K562 (cell line): Measurements from ENCODE around the gene LBR. TPM values are rescaled to one million over a fixed set of nuclear protein-coding genes. Genes with fewer than 3 reads are reported as not detected.

Experiments
- ATAC-seq: fragments of 200-7000 bp; cut with Tn5 transposase; 3 replicates; pipeline ENCODE4 v1.9.1; 2020; ENCODE audit warnings: moderate library complexity
- BruUV-seq: library from RNA; stranded (reverse); fragments of 400-500 nt; replicated peaks from 2 replicates; lab custom pipeline; 2021; lab: Mats Ljungman, UMichigan
- CTCF ChIA-PET: fragments of 300-600 bp; formaldehyde crosslinking; extraction: SDS; loops from one replicate; lab custom pipeline; 2021; ENCODE audit warnings: low intra/inter-chr PET ratio; lab: Yijun Ruan, JAX
- POLR2A ChIA-PET: fragments of 300-600, 350-650 bp; sonication (Branson Sonifier 250); formaldehyde crosslinking; extraction: SDS; loops from one replicate; lab custom pipeline; 2021; ENCODE audit warnings: antibody characterized with exemption, inconsistent platforms; lab: Yijun Ruan, JAX
- DNase-seq, 4 experiments: peaks; one replicate each; pipeline versions ENCODE4 v3.0.0 to v3.0.0-alpha.2; 2011 to 2018; ENCODE audit warnings: low spot score in 3 of 4, mixed read lengths in 3 of 4; ENCODE audit errors: extremely low read depth in 1 of 4
- FAIRE-seq: peaks from 2 replicates; lab custom pipeline; 2011; peaks lifted over from hg19 to GRCh38; lab: Jason Lieb, UNC
- H2AFZ ChIP-seq: 2 replicates; pipeline ENCODE4 v1.6.0; 2011; ENCODE audit warnings: low read depth, low read length, control low read depth, inconsistent platforms
- H3K27ac ChIP-seq: fragments of 200-600 bp; 3 replicates; pipeline ENCODE4 v1.8.0; 2011; ENCODE audit warnings: low read depth, mild to moderate bottlenecking, control low read depth, inconsistent platforms, low read length, moderate library complexity, mixed read lengths; ENCODE audit errors: extremely low read depth
- H3K27me3 ChIP-seq, 2 experiments: fragments of 300-600 bp in 1 of 2; 2 replicates in 1 of 2; 3 replicates in 1 of 2; pipeline versions ENCODE4 v1.6.0 to v1.8.0; 2011; ENCODE audit warnings: inconsistent platforms in 2 of 2, low read length in 2 of 2, mild to moderate bottlenecking in 1 of 2, mixed read lengths in 1 of 2, moderate library complexity in 1 of 2; ENCODE audit not compliant: control insufficient read depth in 2 of 2, insufficient read depth in 2 of 2
- H3K36me3 ChIP-seq: fragments of 300-600 bp; 3 replicates; pipeline ENCODE4 v1.8.0; 2011; ENCODE audit warnings: mild to moderate bottlenecking, low read length, inconsistent platforms; ENCODE audit not compliant: control insufficient read depth, insufficient read depth
- H3K4me1 ChIP-seq, 2 experiments: fragments of 200-600 bp in 1 of 2; replicated peaks in 1 of 2; 2 replicates in 1 of 2; 3 replicates in 1 of 2; pipeline versions ENCODE4 v1.5.1 to v1.8.0; 2011; ENCODE audit warnings: inconsistent platforms in 2 of 2, low read length in 2 of 2, mild to moderate bottlenecking in 1 of 2, mixed read lengths in 1 of 2, moderate library complexity in 1 of 2; ENCODE audit not compliant: control insufficient read depth in 2 of 2, insufficient read depth in 2 of 2
- H3K4me2 ChIP-seq: 2 replicates; pipeline ENCODE4 v1.6.1; 2011; ENCODE audit warnings: low read length, control low read depth, inconsistent platforms, mixed read lengths; ENCODE audit not compliant: insufficient read depth
- H3K4me3 ChIP-seq: fragments of 200-600 bp; sonication (generic), shearing (Covaris generic); 2 replicates; pipeline ENCODE4 v1.5.1; 2016; ENCODE audit warnings: control low read depth, inconsistent platforms
- H3K79me2 ChIP-seq: fragments of 200-600 bp; 3 replicates; pipeline ENCODE4 v1.8.0; 2011; ENCODE audit warnings: low read length, inconsistent platforms; ENCODE audit not compliant: control insufficient read depth, insufficient read depth
- H3K9ac ChIP-seq, 2 experiments: 2 replicates each; pipeline versions ENCODE4 v1.6.0 to v1.6.1; 2011; ENCODE audit warnings: low read depth in 2 of 2, low read length in 2 of 2, control low read depth in 1 of 2, inconsistent platforms in 1 of 2, mild to moderate bottlenecking in 1 of 2, mixed read lengths in 1 of 2; ENCODE audit not compliant: insufficient read depth in 1 of 2
- H3K9me1 ChIP-seq: one replicate; pipeline ENCODE4 v1.6.0; 2011; ENCODE audit warnings: inconsistent platforms, mild to moderate bottlenecking, low read length, moderate library complexity; ENCODE audit not compliant: control insufficient read depth, insufficient read depth
- H3K9me3 ChIP-seq: replicated peaks from 2 replicates; pipeline ENCODE4 v1.5.1; 2011; ENCODE audit warnings: low read depth, low read length, inconsistent platforms; ENCODE audit not compliant: control insufficient read depth, insufficient read depth
- H4K20me1 ChIP-seq: replicated peaks from 2 replicates; pipeline ENCODE4 v1.6.1; 2011; ENCODE audit warnings: low read length, inconsistent platforms, mixed read lengths; ENCODE audit not compliant: control insufficient read depth, insufficient read depth
- CHD1 ChIP-seq: fragments of 200-600 bp; sonication (generic); IDR thresholded peaks from one replicate; pipeline ENCODE4 v1.6.1; 2012; ENCODE audit warnings: mild to moderate bottlenecking, moderate library complexity, low read length, inconsistent platforms
- E2F4 ChIP-seq: sonication (generic); formaldehyde crosslinking; IDR thresholded peaks from 2 replicates; pipeline ENCODE4 v1.8.0; 2022; ENCODE audit warnings: mild to moderate bottlenecking, low read depth, missing genetic modification reagents
- HNRNPH1 ChIP-seq: fragments of 200-400 bp; formaldehyde crosslinking; optimal IDR thresholded peaks from 2 replicates; pipeline ENCODE3; 2017; ENCODE audit warnings: low read depth, mild to moderate bottlenecking, low read length, moderate library complexity
- ZNF224 ChIP-seq: sonication (generic); formaldehyde crosslinking; IDR thresholded peaks from 2 replicates; pipeline ENCODE4 v1.8.0; 2022; ENCODE audit warnings: mild to moderate bottlenecking, missing genetic modification reagents
- WGBS: fragments of 100-300 bp; shearing (Covaris generic); methylation state at CpG from one replicate; pipeline ENCODE4 v1.1.6; 2016; ENCODE audit warnings: low coverage, mixed read lengths; ENCODE audit not compliant: insufficient coverage; ENCODE audit errors: missing lambda C conversion rate; 5-methylcytosine and 5-hydroxymethylcytosine counted together
- in situ Hi-C: fragments of 300-500 bp; cut with MboI; formaldehyde crosslinking; loops from 4 replicates; pipeline ENCODE4 v1.15.0; 2018; ENCODE audit warnings: inconsistent platforms, mixed read lengths
- intact Hi-C: fragments of 100-400 bp; cut with micrococcal nuclease; formaldehyde crosslinking; loops from 2 replicates; pipeline ENCODE4 v1.14.2; 2022
- polyA plus RNA-seq, 8 experiments: library from polyadenylated mRNA; depleted of rRNA in 4 of 8; stranded (reverse) in 5 of 8; unstranded in 3 of 8; fragments of >200 nt; fragmentation: Nextera tagmentation in 2 of 8; fragmentation: Illumina TruSeq in 1 of 8; extraction: Ambion mirVana in 2 of 8; extraction: Trizol in 1 of 8; gene quantifications; 2 replicates each; pipeline versions ENCODE4 v1.2.1 to v1.2.3, GENCODE V29; 2011 to 2014; ENCODE audit warnings: inconsistent platforms in 1 of 8, missing spikeins in 1 of 8
- total RNA-seq, 7 experiments: library from RNA; depleted of rRNA in 6 of 7; stranded (reverse); fragments of >200 nt in 6 of 7; fragmentation: Illumina TruSeq in 2 of 7; extraction: Trizol in 2 of 7; gene quantifications; 2 replicates each; pipeline versions ENCODE4 v1.2.1 to v1.2.3, GENCODE V29; 2011 to 2021; ENCODE audit warnings: low replicate concordance in 1 of 7

Gene LBR
- total and polyA plus RNA-seq, 9 of the 15 experiments (the other 6 are each of a cell fraction or from before 2014, with no cell fraction given), result 102 to 229 (median 197) TPM

- FAIRE-seq, result no peak
- CTCF ChIA-PET, result no interaction called here
- Histone ChIP-seq H2AFZ (peak overlapping the region; percentile 50; the same call in 1 of the 2 replicates), H3K27ac (no peak overlapping the region), H3K9me3 (no peaks in the 10 kb centered on the region), H3K9me1 (no peaks in the 10 kb centered on the region), H3K27me3 (no peaks in the 10 kb centered on the region), H3K9ac (0 out of 4 replicates have a peak overlapping the region, but pooled peaks of 1 of the 2 experiments have one; percentile 60), H3K79me2 (no peaks in the 10 kb centered on the region), H3K4me3 (no peak overlapping the region), H4K20me1 (no peaks in the 10 kb centered on the region), H3K4me2 (no peak overlapping the region), H3K4me1 (peaks cover 21 to 37% of the 10 kb centered on the region in 2 experiments), H3K36me3 (no peaks in the 10 kb centered on the region)
- intact Hi-C loops (no loop called here), in situ Hi-C loops (no loop called here)
- no peak for ATAC-seq
- BruUV-seq, result no TSS peak
- 68% methylated on average over 3 of the region's 3 CpGs for WGBS
- no peak for DNase-seq
- TF ChIP-seq HNRNPH1 (no peak), E2F4 (CRISPR knock-in tag) (no peak), ZNF224 (no peak), CHD1 (no peak)
- POLR2A ChIA-PET, result interaction anchor here (0.7 to 2.4 kb wide), 4 partner anchors 10 to 1288 kb away, joined by 3 to 8 read pairs (median 5); no protein-coding TSS in a partner anchor
Measured at GRCh38 chr1:225442123-225442505, 14.3 kb upstream of the LBR start.
